ENCODE results near the gene ULK3. TPM values are rescaled to one million over a fixed set of nuclear protein-coding genes. Genes with fewer than 3 reads are reported as not detected.

ULK3 gene
- total RNA-seq, 4 donors from 2014 or later = 105 to 330 (median 129) TPM

DNA sequence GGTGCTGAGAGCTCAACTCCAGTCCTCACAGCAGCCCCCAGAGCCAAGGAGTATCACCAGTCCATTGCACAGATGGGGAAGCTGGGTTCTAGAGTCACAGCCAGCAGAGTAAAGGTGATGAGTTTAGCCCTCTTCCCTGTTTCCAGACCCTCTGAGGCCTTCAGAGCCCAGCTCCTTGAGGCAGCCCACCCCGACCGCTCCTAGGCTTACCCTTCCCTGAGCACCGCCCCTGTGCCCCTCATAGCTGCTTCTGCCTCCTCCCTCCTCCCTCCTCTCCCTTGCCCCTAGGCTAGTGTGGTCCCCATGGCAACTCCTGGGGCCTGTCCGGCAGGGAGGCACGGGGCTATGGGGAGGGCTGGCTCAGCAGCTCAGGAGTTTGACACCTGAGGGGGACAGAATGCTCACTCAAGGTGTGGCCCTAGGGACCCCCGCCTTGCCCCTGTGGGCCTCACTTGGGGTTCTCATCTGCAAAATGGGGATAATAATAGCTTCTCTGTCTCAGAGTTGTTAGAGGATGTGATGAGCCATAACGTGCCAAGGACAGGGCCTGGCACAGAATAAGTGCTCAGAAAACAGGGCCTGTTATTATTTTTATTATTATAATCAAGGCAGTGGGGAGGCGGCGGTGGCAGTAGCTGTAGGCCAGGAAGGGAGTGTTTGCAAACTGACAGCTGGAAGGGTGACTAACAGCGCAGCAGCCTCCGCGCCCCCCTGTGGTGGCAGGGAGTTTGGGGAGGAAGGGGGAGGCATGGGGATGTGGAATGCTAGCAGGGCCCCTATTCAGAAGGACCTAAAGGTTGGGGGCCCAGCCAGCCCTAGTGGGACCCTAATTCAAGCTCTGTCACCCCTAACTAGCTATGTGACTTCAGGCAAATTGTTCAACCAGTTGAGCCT lies 49.6 kb downstream of the ULK3 start:
- no peak for TF ChIP-seq POLR2A (IDR thresholded peaks at IDR 0.05)
- TF ChIP-seq, protein P1, sequence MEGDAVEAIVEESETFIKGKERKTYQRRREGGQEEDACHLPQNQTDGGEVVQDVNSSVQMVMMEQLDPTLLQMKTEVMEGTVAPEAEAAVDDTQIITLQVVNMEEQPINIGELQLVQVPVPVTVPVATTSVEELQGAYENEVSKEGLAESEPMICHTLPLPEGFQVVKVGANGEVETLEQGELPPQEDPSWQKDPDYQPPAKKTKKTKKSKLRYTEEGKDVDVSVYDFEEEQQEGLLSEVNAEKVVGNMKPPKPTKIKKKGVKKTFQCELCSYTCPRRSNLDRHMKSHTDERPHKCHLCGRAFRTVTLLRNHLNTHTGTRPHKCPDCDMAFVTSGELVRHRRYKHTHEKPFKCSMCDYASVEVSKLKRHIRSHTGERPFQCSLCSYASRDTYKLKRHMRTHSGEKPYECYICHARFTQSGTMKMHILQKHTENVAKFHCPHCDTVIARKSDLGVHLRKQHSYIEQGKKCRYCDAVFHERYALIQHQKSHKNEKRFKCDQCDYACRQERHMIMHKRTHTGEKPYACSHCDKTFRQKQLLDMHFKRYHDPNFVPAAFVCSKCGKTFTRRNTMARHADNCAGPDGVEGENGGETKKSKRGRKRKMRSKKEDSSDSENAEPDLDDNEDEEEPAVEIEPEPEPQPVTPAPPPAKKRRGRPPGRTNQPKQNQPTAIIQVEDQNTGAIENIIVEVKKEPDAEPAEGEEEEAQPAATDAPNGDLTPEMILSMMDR (IDR thresholded peaks at IDR 0.05) = peak; percentile 8 to 10
- Histone ChIP-seq H3K27me3 (no peaks in the 10 kb centered on the region), H3K4me1 (peaks cover 59% of the 10 kb centered on the region), H3K27ac (no peak overlapping the region), H3K9me3 (no peaks in the 10 kb centered on the region), H3K36me3 (peaks cover 3% of the 10 kb centered on the region), H3K4me3 (no peak overlapping the region)
- 47% methylated on average over 7 of the region's 12 CpGs for WGBS
- no peak for DNase-seq (ENCODE audit: low spot score in 2 of 2)

DNA sequence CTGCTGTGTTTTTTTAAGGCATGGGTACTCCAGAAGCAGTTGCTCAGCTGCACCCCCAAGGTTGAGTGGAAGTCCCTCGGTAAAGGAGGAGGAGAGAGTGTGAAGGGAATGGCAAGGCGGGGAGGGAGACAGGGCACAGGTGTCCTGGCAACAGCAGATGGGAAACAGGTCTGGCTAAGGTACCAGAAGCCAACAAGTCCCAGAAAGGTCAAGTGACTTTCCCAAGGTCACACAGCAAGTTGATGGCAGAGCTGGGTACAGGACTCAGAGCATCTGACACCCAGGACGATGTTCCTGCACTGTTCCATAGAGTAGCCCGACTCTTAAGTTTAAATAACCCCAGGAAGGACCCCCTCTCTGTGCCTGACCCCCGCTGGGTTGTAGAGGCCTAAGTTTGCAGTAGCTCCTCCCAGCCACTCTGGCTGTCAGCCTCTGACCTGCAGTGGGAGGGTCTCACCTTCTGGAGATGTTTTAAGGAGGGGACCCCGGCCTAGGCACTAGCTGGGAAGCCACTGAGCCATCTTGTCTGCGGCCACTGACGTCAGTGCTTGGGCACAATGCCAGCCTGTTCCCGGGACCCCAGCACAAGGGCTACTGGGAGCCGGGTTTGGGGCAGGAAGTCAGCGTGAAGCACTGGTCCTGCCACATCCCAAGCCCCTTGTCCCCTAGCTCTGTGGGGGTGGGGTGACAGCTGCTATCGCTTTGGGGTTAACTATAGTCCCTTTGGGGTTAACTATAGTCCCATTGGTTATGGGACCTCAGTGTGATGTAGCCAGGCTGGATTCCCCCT lies 50.5 kb downstream of the ULK3 start:
- H3K27ac ChIP-seq = no peak overlapping the region
- 77% methylated on average over 12 of the region's 12 CpGs for WGBS
- no peak overlapping the region for H3K4me3 ChIP-seq
- TF ChIP-seq POLR2A (IDR thresholded peaks at IDR 0.05) = no peak
- TF ChIP-seq EP300 (IDR thresholded peaks at IDR 0.05) = no peak
- TF ChIP-seq POLR2AphosphoS5 (IDR thresholded peaks at IDR 0.05) = no peak
- TF ChIP-seq, protein P1 (IDR thresholded peaks at IDR 0.05) = no peak
- no peak for DNase-seq (ENCODE audit: low spot score in 2 of 2)
- H3K27me3 ChIP-seq = no peaks in the 10 kb centered on the region
- H3K9me3 ChIP-seq = no peaks in the 10 kb centered on the region
- peaks cover 65% of the 10 kb centered on the region for H3K4me1 ChIP-seq
- no peaks in the 10 kb centered on the region for H3K36me3 ChIP-seq

DNA sequence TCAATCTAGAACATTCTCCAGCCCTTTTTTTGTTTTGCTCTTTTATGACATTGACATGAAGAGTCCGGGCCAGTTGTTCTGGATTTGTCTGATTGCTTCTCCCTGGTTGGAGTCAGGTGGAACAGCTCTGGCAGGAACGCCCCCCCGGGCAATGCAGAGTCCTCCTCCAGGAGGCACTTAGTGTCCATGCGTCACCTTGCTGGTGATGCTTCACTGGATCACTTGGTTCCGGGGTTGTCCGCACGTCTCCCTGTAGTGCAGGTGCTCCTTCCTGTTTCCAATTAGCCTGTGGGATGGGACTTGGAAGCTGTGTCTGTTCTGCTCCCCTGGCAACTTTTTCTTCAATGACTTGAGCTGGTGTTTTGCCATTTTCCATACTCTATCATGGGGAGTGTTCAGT lies 51.3 kb downstream of the ULK3 start:
- 67% methylated on average over 7 of the region's 7 CpGs for WGBS
- no peak overlapping the region for H3K27ac ChIP-seq

DNA sequence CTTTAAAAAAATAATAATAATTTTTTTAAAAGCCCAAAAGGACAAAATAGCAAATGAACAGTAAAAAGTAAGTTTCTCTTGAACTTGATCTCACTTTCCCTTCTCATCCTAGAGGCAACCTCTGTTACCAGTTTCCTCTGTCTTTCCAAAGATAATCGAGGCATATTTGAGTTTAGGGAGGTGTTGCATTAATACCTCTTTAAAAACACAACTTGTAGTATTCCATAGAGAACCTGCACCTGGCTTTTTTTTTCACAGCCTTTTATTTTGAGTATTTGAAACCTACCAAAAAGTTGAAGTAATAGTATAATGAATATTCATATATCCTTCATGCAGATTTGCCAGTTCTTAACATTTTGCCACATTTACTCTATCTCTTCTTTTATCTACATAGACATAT lies 51.9 kb downstream of the ULK3 start:
- Histone ChIP-seq H3K4me1 (peaks cover 79% of the 10 kb centered on the region), H3K27me3 (no peaks in the 10 kb centered on the region), H3K27ac (no peak overlapping the region), H3K9me3 (no peaks in the 10 kb centered on the region), H3K4me3 (no peak overlapping the region), H3K36me3 (no peaks in the 10 kb centered on the region)
- 64% methylated on average over 1 of the region's 1 CpG for WGBS
- TF ChIP-seq EP300 (IDR thresholded peaks at IDR 0.05) = no peak
- no peak for TF ChIP-seq POLR2A (IDR thresholded peaks at IDR 0.05)
- no peak for TF ChIP-seq POLR2AphosphoS5 (IDR thresholded peaks at IDR 0.05)
- TF ChIP-seq, protein P1 (IDR thresholded peaks at IDR 0.05) = no peak
- no peak for DNase-seq (ENCODE audit: low spot score in 2 of 2)

More for the DNA sequence above, 51.3 kb downstream of the ULK3 start:
- H3K9me3 ChIP-seq = no peaks in the 10 kb centered on the region
- no peaks in the 10 kb centered on the region for H3K27me3 ChIP-seq
- no peak for DNase-seq (ENCODE audit: low spot score in 2 of 2)
- peaks cover 73% of the 10 kb centered on the region for H3K4me1 ChIP-seq
- no peak overlapping the region for H3K4me3 ChIP-seq
- no peak for TF ChIP-seq POLR2A (IDR thresholded peaks at IDR 0.05)
- TF ChIP-seq EP300 (IDR thresholded peaks at IDR 0.05) = no peak
- no peak for TF ChIP-seq POLR2AphosphoS5 (IDR thresholded peaks at IDR 0.05)
- TF ChIP-seq, protein P1 (IDR thresholded peaks at IDR 0.05) = no peak
- H3K36me3 ChIP-seq = no peaks in the 10 kb centered on the region
